Activated naive CD4-positive, alpha-beta T cell treated with anti-CD3 and anti-CD28 coated beads, Interleukin-2, amount 50 U/mL, for 24 hours (primary cell): Measurements from ENCODE around the gene PEX1.
"Not testable (repeated sequence)": the region's sequence is repeated elsewhere in the genome, so short reads cannot be mapped to it uniquely, and the experiment has no call there.

ENCODE experiments used
- H3K27ac Mint-ChIP-seq: one replicate; pipeline ENCODE4 v1.8.0; 2021; ENCODE audit warnings: mild to moderate bottlenecking, mixed read lengths
- H3K27me3 Mint-ChIP-seq: one replicate; pipeline ENCODE4 v1.8.0; 2021; ENCODE audit warnings: mixed read lengths
- H3K36me3 Mint-ChIP-seq: one replicate; pipeline ENCODE4 v1.8.0; 2021; ENCODE audit warnings: mixed read lengths
- H3K4me1 Mint-ChIP-seq: one replicate; pipeline ENCODE4 v1.8.0; 2021; ENCODE audit warnings: mixed read lengths
- H3K4me3 Mint-ChIP-seq: one replicate; pipeline ENCODE4 v1.8.0; 2021; ENCODE audit warnings: mild to moderate bottlenecking, mixed read lengths
- H3K9me3 Mint-ChIP-seq: one replicate; pipeline ENCODE4 v1.8.0; 2021; ENCODE audit warnings: mixed read lengths

Gene PEX1

GRCh38 chr7:92528188-92528957 lies at the start of gene PEX1, which contains the start of gene RBM48:
PEX1 (minus strand) TSS chr7:92528520; CDS start chr7:92528435, 85 bp downstream.
RBM48 (plus strand) TSS chr7:92528795; CDS start chr7:92528814, 19 bp downstream.
- Mint-ChIP-seq H3K9me3 (no peaks in the 10 kb centered on the region), H3K4me3 (peak within 1 kb of the TSS; percentile 92), H3K27ac (peak within 1 kb of the TSS; percentile 98), H3K4me1 (peaks cover 52% of the 10 kb centered on the region), H3K36me3 (peaks cover 10% of the 10 kb centered on the region), H3K27me3 (no peaks in the 10 kb centered on the region)

- H3K9me3 Mint-ChIP-seq, result no peaks in the 10 kb centered on the region
- H3K27me3 Mint-ChIP-seq, result no peaks in the 10 kb centered on the region
- H3K4me3 Mint-ChIP-seq, result no peak overlapping the region
- peaks cover 7% of the 10 kb centered on the region for H3K36me3 Mint-ChIP-seq
- no peak overlapping the region for H3K27ac Mint-ChIP-seq
- H3K4me1 Mint-ChIP-seq, result peaks cover 13% of the 10 kb centered on the region
Measured at GRCh38 chr7:92576296-92576695, 48.0 kb upstream of the PEX1 start.

GRCh38 chr7:92569137-92569536 lies 40.8 kb upstream of the PEX1 start:
- Mint-ChIP-seq H3K4me1 (peaks cover 7% of the 10 kb centered on the region), H3K36me3 (peaks cover 11% of the 10 kb centered on the region), H3K9me3 (no peaks in the 10 kb centered on the region), H3K4me3 (no peak overlapping the region), H3K27ac (no peak overlapping the region), H3K27me3 (no peaks in the 10 kb centered on the region)

- H3K27me3 Mint-ChIP-seq, result no peaks in the 10 kb centered on the region
- H3K4me3 Mint-ChIP-seq, result no peak overlapping the region
- H3K36me3 Mint-ChIP-seq, result peaks cover 9% of the 10 kb centered on the region
- H3K4me1 Mint-ChIP-seq, result peaks cover 5% of the 10 kb centered on the region
- H3K27ac Mint-ChIP-seq, result no peak overlapping the region
- no peaks in the 10 kb centered on the region for H3K9me3 Mint-ChIP-seq
Measured at GRCh38 chr7:92567460-92567859, 39.1 kb upstream of the PEX1 start.

GRCh38 chr7:92563345-92563744 lies 35.0 kb upstream of the PEX1 start:
- H3K27ac Mint-ChIP-seq, result peak overlapping the region; percentile 63
- no peak overlapping the region for H3K4me3 Mint-ChIP-seq
- H3K27me3 Mint-ChIP-seq, result no peaks in the 10 kb centered on the region
- no peaks in the 10 kb centered on the region for H3K4me1 Mint-ChIP-seq
- H3K9me3 Mint-ChIP-seq, result no peaks in the 10 kb centered on the region
- peaks cover 3% of the 10 kb centered on the region for H3K36me3 Mint-ChIP-seq

GRCh38 chr7:92560602-92561001 lies 32.3 kb upstream of the PEX1 start:
- Mint-ChIP-seq H3K4me3 (no peak overlapping the region), H3K36me3 (peaks cover 2% of the 10 kb centered on the region), H3K27ac (no peak overlapping the region), H3K27me3 (no peaks in the 10 kb centered on the region), H3K4me1 (no peaks in the 10 kb centered on the region), H3K9me3 (no peaks in the 10 kb centered on the region)

GRCh38 chr7:92557808-92558362 lies 29.6 kb upstream of the PEX1 start:
- Mint-ChIP-seq H3K9me3 (no peaks in the 10 kb centered on the region), H3K4me1 (no peaks in the 10 kb centered on the region), H3K27ac (peak overlapping the region; percentile 51), H3K36me3 (peaks cover 2% of the 10 kb centered on the region), H3K4me3 (no peak overlapping the region), H3K27me3 (no peaks in the 10 kb centered on the region)

GRCh38 chr7:92557249-92557648 lies 28.9 kb upstream of the PEX1 start:
- Mint-ChIP-seq H3K27ac (no peak overlapping the region), H3K4me1 (no peaks in the 10 kb centered on the region), H3K4me3 (no peak overlapping the region), H3K9me3 (no peaks in the 10 kb centered on the region), H3K27me3 (no peaks in the 10 kb centered on the region), H3K36me3 (peaks cover 2% of the 10 kb centered on the region)

GRCh38 chr7:92550194-92550593 lies 21.9 kb upstream of the PEX1 start:
- no peaks in the 10 kb centered on the region for H3K9me3 Mint-ChIP-seq
- no peaks in the 10 kb centered on the region for H3K4me1 Mint-ChIP-seq
- no peaks in the 10 kb centered on the region for H3K36me3 Mint-ChIP-seq
- H3K27ac Mint-ChIP-seq, result no peak overlapping the region
- no peaks in the 10 kb centered on the region for H3K27me3 Mint-ChIP-seq
- no peak overlapping the region for H3K4me3 Mint-ChIP-seq

GRCh38 chr7:92547579-92547978 lies 19.3 kb upstream of the PEX1 start:
- H3K27me3 Mint-ChIP-seq, result no peaks in the 10 kb centered on the region

GRCh38 chr7:92546856-92547497 lies 18.7 kb upstream of the PEX1 start:
- no peak overlapping the region for H3K27ac Mint-ChIP-seq
- no peak overlapping the region for H3K4me3 Mint-ChIP-seq
- no peaks in the 10 kb centered on the region for H3K36me3 Mint-ChIP-seq
- no peaks in the 10 kb centered on the region for H3K4me1 Mint-ChIP-seq
- no peaks in the 10 kb centered on the region for H3K27me3 Mint-ChIP-seq
- no peaks in the 10 kb centered on the region for H3K9me3 Mint-ChIP-seq

More at GRCh38 chr7:92547579-92547978, 19.3 kb upstream of the PEX1 start:
- H3K36me3 Mint-ChIP-seq, result no peaks in the 10 kb centered on the region
- no peaks in the 10 kb centered on the region for H3K4me1 Mint-ChIP-seq
- no peaks in the 10 kb centered on the region for H3K9me3 Mint-ChIP-seq
- H3K27ac Mint-ChIP-seq, result no peak overlapping the region
- no peak overlapping the region for H3K4me3 Mint-ChIP-seq

- H3K9me3 Mint-ChIP-seq, H3K27me3 Mint-ChIP-seq, H3K36me3 Mint-ChIP-seq, H3K4me1 Mint-ChIP-seq, H3K27ac Mint-ChIP-seq, H3K4me3 Mint-ChIP-seq: not testable (repeated sequence)
Measured at GRCh38 chr7:92545116-92545515, 16.8 kb upstream of the PEX1 start.

- not testable (repeated sequence) for H3K27ac Mint-ChIP-seq, H3K9me3 Mint-ChIP-seq, H3K4me3 Mint-ChIP-seq, H3K4me1 Mint-ChIP-seq, H3K36me3 Mint-ChIP-seq, H3K27me3 Mint-ChIP-seq
Measured at GRCh38 chr7:92543542-92543941, 15.2 kb upstream of the PEX1 start.

- Mint-ChIP-seq H3K27me3 (no peaks in the 10 kb centered on the region), H3K4me3 (no peak overlapping the region), H3K4me1 (peaks cover 48% of the 10 kb centered on the region), H3K9me3 (no peaks in the 10 kb centered on the region), H3K36me3 (peaks cover 20% of the 10 kb centered on the region), H3K27ac (peak overlapping the region; percentile 46)
Measured at GRCh38 chr7:92534572-92534971, 6.3 kb upstream of the PEX1 start.

GRCh38 chr7:92528958-92529264 lies 591 bp upstream of the PEX1 start:
- peaks cover 58% of the 10 kb centered on the region for H3K4me1 Mint-ChIP-seq
- peak overlapping the region; percentile 92 for H3K4me3 Mint-ChIP-seq
- no peaks in the 10 kb centered on the region for H3K9me3 Mint-ChIP-seq
- H3K36me3 Mint-ChIP-seq, result peaks cover 13% of the 10 kb centered on the region
- H3K27me3 Mint-ChIP-seq, result no peaks in the 10 kb centered on the region
- H3K27ac Mint-ChIP-seq, result peak overlapping the region; percentile 98
